Brain microvascular endothelial cell (primary cell): ENCODE data around the gene RBM19.

Experiments used
- DNase-seq: peaks from one replicate; pipeline ENCODE4 v3.0.0-alpha.2; 2020
- H3K27ac ChIP-seq: fragments of 250-450 bp; sonication (Bioruptor Pico); 2 replicates; pipeline ENCODE4 v1.5.1; 2020; ENCODE audit warnings: mild to moderate bottlenecking, moderate library complexity
- H3K27me3 ChIP-seq: fragments of 250-450 bp; sonication (Bioruptor Pico); replicated peaks from 2 replicates; pipeline ENCODE4 v1.5.1; 2020; ENCODE audit warnings: mild to moderate bottlenecking
- H3K36me3 ChIP-seq: fragments of 250-450 bp; sonication (Bioruptor Pico); replicated peaks from 2 replicates; pipeline ENCODE4 v1.5.1; 2020; ENCODE audit warnings: mild to moderate bottlenecking
- H3K4me3 ChIP-seq: 2 replicates; pipeline ENCODE4 v1.5.1; 2011; ENCODE audit warnings: low read depth, mild to moderate bottlenecking, control low read depth, low read length, moderate library complexity
- CTCF ChIP-seq: IDR thresholded peaks from 2 replicates; pipeline ENCODE4 v1.5.1; 2011; ENCODE audit warnings: low read depth, mild to moderate bottlenecking, moderate library complexity, low read length, control low read depth, inconsistent platforms; ENCODE audit errors: missing control alignments
- in situ Hi-C: cut with HindIII; loops from 2 replicates; pipeline ENCODE4 v1.10.0; 2017; ENCODE audit warnings: low sequenced_read_pairs, low pct_ligation_motif_present

RBM19 gene

GRCh38 chr12:113939867-113940266 lies 26.3 kb downstream of the RBM19 start:
- no peak for DNase-seq
- no peaks in the 10 kb centered on the region for H3K27me3 ChIP-seq
- TF ChIP-seq CTCF: no peak
- H3K36me3 ChIP-seq: peaks cover 37% of the 10 kb centered on the region
- no peak overlapping the region for H3K27ac ChIP-seq
- no peak overlapping the region for H3K4me3 ChIP-seq
- in situ Hi-C loops: no loop called here

GRCh38 chr12:113938471-113938870 lies 27.7 kb downstream of the RBM19 start:
- H3K27ac ChIP-seq: no peak overlapping the region
- no peak for TF ChIP-seq CTCF
- H3K27me3 ChIP-seq: no peaks in the 10 kb centered on the region
- in situ Hi-C loops: no loop called here
- peaks cover 37% of the 10 kb centered on the region for H3K36me3 ChIP-seq
- DNase-seq: no peak
- no peak overlapping the region for H3K4me3 ChIP-seq

GRCh38 chr12:113936460-113936859 lies 29.7 kb downstream of the RBM19 start:
- no peak for TF ChIP-seq CTCF
- Histone ChIP-seq H3K36me3 (peaks cover 26% of the 10 kb centered on the region), H3K27me3 (no peaks in the 10 kb centered on the region), H3K4me3 (no peak overlapping the region), H3K27ac (no peak overlapping the region)
- no peak for DNase-seq
- in situ Hi-C loops: no loop called here

GRCh38 chr12:113935459-113935858 lies 30.7 kb downstream of the RBM19 start:
- in situ Hi-C loops: no loop called here
- Histone ChIP-seq H3K27me3 (no peaks in the 10 kb centered on the region), H3K4me3 (no peak overlapping the region), H3K36me3 (peaks cover 20% of the 10 kb centered on the region), H3K27ac (no peak overlapping the region)
- TF ChIP-seq CTCF: no peak
- DNase-seq: no peak

GRCh38 chr12:113934946-113935345 lies 31.2 kb downstream of the RBM19 start:
- Histone ChIP-seq H3K27ac (no peak overlapping the region), H3K36me3 (peaks cover 18% of the 10 kb centered on the region), H3K27me3 (no peaks in the 10 kb centered on the region), H3K4me3 (no peak overlapping the region)
- in situ Hi-C loops: no loop called here
- TF ChIP-seq CTCF: no peak
- DNase-seq: no peak

GRCh38 chr12:113934060-113934814 lies 31.9 kb downstream of the RBM19 start:
- Histone ChIP-seq H3K27me3 (no peaks in the 10 kb centered on the region), H3K36me3 (peaks cover 14% of the 10 kb centered on the region), H3K4me3 (no peak overlapping the region), H3K27ac (no peak overlapping the region)
- no peak for TF ChIP-seq CTCF
- no peak for DNase-seq
- in situ Hi-C loops: no loop called here
